GM19467 (cell line): ENCODE results near the gene MAP2K5.
"Not testable (repeated sequence)": the region's sequence is repeated elsewhere in the genome, so short reads cannot be mapped to it uniquely, and the experiment has no call there.

ENCODE experiments used
- ATAC-seq: cut with Tn5 transposase; IDR thresholded peaks from one replicate; pipeline ENCODE4 v1.9.1; 2021; ENCODE audit warnings: mild to moderate bottlenecking, moderate library complexity; ENCODE audit not compliant: unreplicated experiment

The MAP2K5 gene

DNA sequence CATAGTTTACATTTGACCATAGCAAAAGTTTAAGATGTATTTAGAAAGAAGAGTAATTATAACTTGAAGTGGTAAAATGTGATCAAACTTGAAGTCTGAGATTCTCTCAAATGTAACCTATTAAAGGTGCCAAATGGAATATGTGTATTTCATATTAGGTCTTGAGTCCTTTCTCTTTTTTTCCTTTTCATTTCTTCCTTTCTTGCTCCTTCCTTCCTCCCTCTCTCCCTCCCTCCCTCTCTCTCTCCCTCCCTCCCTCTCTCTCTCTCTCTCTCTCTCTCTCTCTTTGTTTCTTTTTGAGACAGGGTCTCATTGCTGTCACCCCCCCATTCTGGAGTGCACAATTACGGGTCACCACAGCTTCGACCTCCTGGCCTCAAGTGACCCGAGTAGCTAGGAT lies 47.7 kb downstream of the MAP2K5 start:
- no peak for ATAC-seq

DNA sequence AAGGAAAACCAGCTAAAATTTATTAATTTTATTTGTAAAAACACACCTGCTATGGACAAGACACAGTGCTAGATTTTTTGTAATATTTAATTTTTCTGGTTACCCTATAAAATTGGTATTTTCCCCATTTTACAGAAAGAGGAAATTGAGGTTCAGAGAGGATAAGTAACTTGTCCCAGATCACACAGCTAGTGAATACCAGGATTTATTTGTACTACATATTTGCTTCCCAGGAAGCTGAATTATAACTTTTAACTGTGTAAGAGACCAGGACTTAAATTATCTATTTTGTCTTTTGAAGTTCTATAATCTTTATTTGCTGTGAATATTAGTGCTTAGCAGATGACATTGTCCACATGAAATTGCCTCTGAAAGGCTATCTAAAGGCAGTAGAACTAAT lies 49.7 kb downstream of the MAP2K5 start:
- no peak for ATAC-seq

DNA sequence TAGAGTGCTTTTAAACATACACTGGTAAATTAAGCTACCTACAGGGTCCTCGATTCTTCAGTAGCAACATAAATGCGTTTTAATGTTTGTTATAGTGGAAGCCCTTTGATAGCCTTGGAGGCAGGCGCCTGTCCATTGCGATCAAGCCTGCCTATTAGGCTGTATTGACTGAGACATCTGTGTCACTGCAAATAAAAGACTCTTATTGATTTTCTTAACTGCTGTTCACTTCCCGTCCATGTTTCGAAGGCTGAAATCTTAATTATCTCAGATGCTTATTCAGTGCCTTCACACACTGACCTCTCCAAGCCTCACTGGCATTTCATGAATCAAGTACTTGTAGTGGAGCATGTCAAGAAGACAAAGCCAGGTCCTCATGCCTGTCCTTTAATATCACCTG lies 51.1 kb downstream of the MAP2K5 start:
- no peak for ATAC-seq

DNA sequence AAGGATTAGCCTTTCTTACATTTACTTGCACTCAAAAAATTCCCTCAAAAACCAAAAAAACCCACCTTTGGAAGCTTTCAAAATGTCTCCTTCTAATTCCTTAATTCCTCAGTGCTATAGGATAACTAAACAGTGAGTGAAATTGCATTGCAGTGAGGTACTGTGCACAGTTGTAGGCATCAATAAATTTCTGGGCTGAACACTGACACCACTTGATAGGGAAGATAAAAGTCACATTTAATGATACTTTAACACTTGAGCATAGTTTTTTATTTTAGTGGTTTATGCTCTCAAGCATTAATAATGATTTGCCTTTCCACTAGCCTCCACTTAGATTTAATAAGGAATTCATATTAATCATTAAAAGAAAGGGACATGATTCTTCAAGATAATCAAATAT lies 52.3 kb downstream of the MAP2K5 start:
- ATAC-seq: no peak

DNA sequence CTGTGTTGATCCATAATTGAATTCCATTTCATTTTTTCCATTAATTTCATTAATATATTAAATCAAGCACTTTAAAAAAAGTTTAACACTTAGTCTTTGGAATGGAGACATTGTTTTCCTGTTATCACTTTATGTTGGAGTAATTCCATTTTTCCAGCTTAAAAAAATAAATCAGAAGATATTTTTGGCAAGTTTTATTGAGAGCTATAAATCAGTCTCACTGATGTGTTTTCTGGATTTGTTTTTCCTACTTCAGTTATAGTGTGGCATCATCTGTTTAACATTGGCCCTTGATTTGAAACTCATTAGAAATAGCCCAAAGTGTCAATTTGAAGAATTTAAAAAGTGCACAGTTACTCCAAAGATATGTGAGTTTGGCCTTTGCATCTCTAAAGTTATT lies 53.1 kb downstream of the MAP2K5 start:
- ATAC-seq: no peak

DNA sequence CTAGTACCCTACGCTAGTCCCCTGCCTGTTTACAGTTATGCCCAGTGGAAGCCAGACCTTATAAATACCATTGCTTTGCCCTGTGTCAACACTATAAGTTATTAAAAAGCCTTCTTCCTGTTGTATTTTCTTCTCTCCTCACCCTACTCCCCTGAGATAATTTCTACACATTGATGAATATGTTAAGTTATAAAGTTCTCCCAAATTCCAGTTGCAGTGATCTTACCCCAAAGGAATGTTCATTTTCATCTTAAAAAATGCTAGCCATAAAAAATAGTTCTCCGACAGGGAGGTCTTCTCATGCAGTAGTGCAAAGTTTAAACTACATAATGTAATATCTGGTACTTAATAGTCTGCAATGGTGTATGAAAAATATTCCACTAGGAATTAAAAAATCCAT lies 58.6 kb downstream of the MAP2K5 start:
- ATAC-seq: no peak

DNA sequence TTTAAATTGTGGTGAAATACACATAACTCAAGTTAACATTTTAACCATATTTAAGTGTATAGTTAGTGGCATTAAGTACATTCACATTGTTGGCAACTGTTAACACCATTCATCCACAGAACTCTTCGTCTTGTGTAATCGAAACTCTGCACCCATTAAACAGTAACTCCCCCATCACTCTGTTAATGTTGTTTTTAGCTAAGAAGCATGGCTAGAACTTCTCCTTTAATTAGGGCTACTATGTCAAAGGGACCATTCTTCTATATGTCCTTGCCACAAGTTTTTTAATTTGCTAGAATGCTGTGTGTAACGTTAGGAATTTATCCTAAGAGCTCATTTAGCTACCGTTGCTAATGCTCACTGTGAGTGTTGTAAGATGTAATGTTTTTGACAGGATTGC lies 60.6 kb downstream of the MAP2K5 start:
- no peak for ATAC-seq

DNA sequence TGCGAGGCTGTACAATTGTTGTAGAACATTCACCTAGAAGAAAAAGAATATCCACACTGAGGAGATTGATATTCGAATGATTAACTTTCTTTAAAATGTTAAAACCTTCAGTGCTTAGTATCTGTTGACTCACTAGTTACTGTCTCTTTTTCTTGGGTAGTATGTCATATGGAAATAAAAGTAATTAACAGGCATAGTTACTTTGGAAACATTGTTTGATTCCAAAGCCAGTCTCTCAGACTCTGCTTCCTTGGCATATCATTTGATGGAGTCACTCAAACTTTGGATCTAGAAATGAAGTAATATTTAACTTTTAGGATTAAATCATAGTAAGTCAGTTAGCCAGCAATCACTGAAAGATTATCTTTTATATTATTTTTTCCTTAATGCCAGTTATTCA lies 63.4 kb downstream of the MAP2K5 start:
- ATAC-seq: no peak

DNA sequence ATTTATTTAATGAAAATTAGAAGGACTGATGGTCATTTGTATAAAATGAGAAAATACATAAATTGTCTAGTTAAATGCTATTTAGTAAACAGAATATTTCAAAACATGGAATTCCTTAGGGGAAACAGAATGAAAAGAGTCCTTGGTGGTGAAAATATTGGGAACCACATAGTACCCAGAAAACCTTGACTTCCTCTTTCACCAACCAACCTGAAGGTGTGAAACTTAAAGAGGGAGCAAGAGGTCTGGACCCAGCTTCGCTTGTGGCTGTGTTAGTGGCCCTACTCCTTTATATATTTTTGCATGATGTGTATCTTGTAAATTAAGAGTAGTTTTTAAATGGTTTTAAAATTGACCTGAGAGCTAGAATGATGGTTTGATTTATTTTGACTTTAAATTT lies 64.2 kb downstream of the MAP2K5 start:
- ATAC-seq: no peak

DNA sequence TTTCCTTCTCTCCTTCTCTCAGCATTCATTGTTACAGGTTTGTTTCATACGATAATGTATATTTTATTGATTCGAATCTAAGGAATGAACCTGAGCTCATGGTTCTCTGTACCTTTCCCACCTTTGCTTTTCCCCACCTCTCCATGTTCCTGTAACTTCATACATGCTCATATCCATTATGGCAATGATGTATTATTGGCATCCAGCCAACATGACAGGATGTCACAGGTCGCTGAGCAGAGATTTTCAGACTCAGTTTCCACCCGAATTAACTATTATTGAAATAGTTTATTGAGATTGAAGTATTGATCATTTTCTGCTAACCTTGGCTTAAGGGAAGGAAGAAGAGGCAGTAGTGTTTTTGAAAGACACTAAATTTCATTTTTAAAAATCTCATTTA lies 64.8 kb downstream of the MAP2K5 start:
- no peak for ATAC-seq

DNA sequence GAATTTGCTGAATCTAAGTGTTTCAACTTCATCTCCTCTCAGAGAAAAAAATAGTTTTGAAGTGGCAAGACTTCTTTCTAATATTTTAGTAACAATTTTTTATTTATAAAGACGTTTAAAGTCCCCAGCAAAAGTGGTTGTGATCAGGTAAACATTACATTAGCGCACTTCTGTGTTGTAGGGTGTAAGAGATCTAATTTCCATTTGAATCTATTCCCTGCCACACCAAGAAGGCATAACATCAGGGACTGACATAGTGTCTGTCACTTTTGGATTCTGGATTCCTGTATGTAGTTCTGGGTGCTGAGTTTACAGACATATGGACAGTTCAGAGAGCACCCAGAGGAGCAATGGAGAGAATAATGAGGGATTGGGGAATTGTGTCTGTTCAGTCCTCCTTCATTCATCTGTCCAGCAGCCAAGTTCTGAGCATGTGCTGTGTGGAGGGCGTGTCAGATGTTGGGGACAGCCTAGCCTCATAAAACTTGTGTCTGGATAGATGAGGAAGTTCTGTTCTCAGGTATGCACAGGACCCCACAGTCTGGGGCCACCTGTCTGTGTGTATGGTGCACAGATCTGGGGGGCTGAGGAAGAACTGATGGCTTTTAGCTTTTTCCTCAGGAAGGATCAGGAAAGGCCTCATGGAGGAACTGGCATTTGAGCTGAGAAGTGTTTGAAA lies 65.6 kb downstream of the MAP2K5 start:
- ATAC-seq: no peak

DNA sequence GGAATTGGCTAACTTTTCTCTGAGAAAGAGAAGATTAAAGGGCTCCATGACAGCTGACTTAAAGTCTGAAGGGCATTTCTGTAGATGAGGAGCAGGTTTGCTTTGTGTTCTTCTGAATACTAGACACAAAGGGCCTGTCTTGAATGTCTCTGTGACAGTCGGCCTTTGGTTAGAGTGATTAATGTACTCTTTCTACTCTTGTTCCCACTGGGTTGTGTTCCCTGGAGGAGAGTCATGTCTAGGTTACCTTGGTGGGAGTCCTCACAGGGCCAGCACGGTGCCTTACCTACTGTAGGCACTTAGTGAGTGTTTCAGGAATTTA lies 66.1 kb downstream of the MAP2K5 start:
- no peak for ATAC-seq

DNA sequence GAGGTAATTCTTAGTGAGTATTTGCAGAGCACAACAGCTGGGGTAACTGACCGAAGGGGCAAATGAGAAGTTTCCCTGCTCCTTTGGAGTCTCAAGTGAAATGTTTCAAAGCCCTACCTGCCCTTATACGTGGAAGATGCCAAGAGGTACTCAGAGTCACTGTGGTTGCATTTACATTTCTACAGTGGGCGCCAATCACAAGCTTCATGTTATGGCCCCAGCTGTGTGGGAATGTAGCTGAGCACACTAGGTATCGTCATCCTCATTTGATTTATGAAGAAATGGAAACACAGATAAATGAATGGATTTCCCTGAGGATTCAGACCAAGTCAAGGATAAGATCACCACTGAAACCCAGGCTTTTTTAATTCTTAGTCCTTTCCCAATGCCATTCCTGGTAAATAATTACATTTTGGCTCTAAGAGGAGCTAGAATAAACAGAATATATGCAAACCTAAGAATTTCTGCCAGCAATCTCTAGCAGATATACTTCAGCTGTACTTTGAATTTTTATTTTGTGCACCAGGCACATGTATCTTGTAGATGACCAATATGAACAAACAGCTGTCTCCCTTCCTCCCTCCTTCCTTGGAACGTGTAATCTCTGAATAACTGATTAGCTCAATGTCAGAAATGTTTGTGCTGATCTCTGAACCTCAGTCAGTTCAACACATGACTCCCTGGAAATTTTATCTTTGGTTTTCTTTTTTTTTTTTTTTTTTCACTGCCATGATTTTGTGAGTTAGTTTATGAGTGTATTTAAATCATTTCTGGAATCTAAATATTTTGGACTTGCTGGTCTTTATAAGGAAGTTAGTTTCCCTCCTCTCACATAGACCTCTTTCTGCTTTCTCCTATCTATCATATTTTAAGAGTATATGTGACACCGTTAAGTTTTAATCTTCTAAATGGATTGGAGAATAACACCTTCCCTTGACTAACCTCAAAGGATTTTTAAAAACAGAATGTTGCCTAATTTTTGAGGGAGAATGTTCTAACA lies 69.2 kb downstream of the MAP2K5 start:
- ATAC-seq: no peak

DNA sequence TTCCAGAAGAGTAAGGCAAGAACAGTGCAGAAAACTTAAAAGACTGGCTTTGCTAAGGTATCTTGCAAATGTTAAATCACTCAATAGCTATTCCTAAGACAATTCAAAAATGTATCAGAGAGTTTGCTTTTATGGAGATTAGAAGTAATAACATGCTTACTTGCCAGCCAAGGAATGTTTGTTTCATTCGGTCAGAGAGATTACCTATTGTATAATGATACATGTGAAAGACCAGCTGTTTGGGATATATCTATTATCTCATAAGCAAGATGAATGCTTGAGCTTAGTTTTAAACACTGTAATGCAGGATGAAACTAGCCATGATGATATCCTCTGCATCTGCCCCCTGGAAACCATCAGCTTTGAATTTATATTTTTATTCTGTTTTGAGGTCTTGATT lies 70.7 kb downstream of the MAP2K5 start:
- no peak for ATAC-seq

DNA sequence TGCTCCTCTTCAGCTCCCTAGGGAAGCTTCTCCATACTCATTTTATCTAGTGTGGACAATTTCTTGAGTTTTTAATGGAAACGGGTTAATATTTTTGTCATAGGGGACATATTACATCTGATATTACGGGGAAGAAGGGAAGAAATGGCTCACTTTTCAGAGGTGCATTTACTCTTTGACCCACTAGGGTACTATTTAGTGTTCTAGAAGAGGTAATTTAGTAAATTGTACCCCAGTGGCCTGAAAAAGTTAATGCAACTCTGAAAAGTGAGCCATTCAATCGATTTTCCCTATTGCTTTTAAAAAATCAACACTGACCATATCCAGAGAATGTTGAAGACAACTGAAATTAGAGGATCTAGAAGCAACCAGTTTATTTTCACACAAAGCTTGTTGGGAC lies 71.2 kb downstream of the MAP2K5 start:
- no peak for ATAC-seq

DNA sequence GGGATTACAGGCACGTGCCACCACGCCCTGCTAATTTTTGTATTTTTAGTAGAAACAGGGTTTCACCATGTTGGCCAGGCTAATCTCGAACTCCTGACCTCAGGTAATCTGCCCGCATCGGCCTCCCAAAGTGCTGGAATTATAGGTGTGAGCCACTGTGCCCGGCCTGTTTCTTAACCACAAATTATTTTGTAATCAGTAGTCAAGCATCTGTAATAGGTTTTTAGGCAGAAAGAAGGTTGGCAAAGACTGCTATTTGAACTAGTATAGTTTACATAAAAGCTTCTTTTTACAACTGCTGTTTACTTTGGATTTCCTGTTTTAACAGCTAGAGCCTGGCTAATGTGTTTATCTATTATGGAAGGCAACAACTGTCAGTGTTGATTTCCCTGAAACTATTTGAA lies 72.6 kb downstream of the MAP2K5 start:
- not testable (repeated sequence) for ATAC-seq

DNA sequence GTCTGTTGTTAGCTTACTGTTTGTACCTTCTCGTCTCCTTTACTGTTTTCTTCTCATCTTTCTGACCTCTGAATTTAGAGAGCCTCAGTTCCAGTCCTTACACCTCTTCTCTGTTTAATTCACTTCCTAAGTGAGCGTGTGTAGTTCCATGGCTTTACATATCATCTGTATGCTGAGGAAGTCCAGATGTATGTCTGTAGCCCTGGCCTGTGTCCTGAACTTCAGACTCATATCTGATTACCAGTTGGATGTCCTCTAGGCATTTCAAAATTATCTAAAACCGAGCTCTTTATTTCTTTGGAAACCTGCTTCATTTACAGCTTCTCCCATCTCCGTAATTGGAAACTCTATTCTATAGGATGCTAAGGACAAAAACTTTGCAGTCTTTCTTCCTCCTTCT lies 75.8 kb downstream of the MAP2K5 start:
- ATAC-seq: no peak

DNA sequence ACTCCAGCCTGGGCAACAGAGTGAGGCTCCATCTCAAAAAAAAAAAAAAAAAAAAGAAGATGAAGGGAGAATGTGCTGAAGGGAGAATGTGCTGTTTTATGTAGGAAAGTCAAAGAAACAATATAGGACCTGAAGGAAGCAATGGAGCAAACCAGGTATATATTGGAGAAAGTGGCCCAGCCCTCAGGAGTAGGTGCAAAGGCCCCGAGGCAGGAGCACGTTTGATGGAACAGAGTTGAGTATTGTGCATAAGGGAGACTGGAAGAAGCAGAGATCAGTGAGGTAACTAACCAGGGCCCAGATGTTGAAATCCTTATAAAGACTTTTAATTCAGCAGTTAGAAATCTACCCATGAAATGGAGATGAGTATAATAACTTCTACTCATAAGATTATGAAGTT lies 79.6 kb downstream of the MAP2K5 start:
- no peak for ATAC-seq

DNA sequence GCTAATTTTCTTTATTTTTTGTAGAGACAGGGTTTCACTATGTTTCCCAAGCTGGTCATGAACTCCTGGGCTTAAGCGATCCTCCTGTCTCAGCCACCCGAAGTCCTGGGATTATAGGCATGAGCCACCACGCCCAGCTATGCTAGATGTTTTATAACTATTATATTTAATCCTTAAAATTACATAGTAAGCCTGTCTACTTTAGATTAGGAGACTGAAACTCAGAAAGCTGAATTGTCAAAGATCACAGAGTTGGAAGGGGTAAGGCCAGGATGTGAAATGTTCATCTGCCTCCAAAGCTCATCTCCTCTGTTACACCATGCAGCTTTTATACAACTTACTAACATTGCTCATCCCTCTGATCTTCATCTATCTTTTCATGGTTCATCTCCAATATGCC lies 89.8 kb downstream of the MAP2K5 start:
- no peak for ATAC-seq

DNA sequence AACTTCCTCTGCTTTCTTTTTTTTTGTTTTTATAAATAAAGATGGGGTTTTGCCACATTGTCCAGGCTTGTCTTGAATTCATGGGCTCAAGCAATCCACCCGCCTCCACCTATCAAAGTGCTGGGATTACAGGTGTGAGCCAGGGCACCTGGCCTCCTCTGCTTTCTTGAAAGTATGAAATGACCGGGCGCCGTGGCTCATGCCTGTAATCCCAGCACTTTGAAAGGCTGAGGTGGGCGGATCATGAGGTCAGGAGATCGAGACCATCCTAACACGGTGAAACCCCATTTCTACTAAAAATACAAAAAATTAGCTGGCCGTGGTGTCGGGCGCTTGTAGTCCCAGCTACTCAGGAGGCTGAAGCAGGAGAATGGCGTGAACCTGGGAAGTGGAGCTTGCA lies 93.4 kb downstream of the MAP2K5 start:
- not testable (repeated sequence) for ATAC-seq

DNA sequence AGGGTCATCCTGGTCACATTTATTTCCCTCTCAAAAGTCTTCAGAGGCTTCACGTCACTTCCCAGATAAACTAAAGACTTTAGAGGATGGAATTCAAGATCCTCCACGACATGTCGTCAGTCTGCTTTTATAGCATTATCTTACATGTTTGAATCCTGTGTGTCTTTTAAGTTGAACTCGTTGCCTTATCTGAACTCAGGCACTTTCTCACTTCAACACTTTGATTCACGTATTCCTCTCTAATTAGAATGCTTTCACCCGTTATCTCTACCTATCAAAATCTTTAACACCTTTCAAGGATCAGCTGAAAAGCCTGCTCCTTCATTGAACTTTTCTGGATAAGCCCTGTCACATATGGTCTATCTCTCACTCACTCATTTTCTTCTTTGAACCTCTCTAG lies 97.1 kb downstream of the MAP2K5 start:
- ATAC-seq: no peak

DNA sequence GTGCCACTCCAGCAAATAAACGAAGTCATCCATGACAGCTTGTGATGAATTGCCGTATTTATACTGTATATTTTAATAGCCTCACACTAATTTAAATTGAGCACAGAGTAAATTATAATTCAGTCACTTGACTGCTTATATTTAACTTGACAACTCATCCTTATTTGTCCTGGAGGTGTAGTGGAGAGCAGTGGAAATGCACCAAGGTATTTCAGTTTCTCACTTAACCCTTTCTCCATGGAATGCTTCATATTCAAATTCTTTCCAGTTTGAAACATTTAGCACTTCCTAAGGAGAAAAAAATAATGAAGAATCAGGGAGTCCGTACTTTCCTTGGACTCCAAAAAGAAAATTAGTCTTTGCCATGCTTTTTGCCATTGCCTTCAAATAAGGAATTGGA lies 99.0 kb downstream of the MAP2K5 start:
- ATAC-seq: no peak
